HG03342 (cell line): ENCODE data around the gene PTPRN2.
"Not testable (repeated sequence)": the region's sequence is repeated elsewhere in the genome, so short reads cannot be mapped to it uniquely, and the experiment has no call there.

Experiments used
- ATAC-seq: cut with Tn5 transposase; IDR thresholded peaks from one replicate; pipeline ENCODE4 v1.9.1; 2021; ENCODE audit warnings: mild to moderate bottlenecking, moderate library complexity; ENCODE audit not compliant: unreplicated experiment

The PTPRN2 gene

DNA sequence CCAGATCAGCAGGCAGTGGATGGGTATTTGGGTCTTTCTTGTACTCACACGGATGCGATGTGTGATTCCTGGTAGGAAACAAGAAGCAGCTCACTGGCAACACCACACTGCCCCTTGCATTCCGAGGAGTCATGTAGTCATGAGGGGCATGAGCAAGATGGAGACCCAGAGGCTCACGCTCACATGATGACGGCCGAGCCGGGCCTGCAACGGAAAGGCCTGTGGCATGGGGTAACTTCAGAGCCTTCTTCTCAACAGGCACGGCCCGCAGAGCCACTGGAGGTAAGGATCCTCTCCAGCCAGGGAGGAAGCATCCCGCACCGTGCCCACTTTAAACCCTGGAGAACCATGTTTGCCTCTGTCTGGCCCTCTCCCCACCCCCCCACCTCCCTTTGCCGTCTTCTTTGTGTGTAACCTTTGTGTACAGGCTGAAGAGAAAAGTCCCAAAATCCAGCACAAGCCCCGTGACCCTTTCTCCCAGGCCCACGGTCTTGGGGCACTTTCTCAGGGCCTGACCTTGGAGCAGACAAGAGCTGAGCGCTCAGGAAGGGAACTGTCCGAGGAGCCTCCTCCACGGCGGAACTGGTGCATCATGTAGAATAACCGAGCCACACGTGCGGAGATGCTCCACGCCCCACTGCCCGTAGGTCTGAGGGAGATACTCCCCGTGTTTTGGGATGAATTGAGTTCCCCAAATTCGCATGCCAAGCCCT lies 734.4 kb downstream of the PTPRN2 start:
- no peak for ATAC-seq

DNA sequence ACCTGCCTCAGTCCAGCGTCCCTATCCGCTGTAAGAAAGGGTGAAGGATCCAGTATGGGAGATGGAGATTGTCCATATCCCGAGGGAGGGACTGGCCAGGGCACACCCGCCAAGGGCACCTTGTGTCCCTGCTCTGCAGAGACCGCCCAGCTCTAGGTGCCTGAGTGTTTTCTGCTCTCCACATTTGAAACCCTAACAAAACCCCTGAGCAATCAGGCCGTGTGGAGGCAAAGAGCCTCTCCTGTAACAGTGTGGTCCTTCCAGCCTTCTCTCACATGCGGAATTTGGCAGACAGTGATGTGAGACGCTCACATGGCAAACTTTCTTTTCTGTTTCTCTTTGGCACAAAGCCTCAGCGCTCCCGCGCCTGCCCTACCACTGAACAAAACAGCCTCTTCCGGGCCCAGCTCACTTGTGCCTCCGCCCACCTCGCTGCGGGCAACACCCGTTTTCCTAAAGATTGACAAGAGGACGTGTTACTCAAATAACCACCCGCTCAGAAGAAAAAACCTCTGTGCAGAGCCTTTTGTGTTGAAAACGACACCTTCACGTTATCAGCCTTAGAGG lies 736.0 kb downstream of the PTPRN2 start:
- ATAC-seq: no peak

GRCh38 chr7:157850481-157851444 lies 736.9 kb downstream of the PTPRN2 start:
- no peak for ATAC-seq

GRCh38 chr7:157849726-157850125 lies 737.9 kb downstream of the PTPRN2 start:
- ATAC-seq: no peak

- no peak for ATAC-seq
These were observed 738.4 kb downstream of the PTPRN2 start for GRCh38 chr7:157849341-157849596.

DNA sequence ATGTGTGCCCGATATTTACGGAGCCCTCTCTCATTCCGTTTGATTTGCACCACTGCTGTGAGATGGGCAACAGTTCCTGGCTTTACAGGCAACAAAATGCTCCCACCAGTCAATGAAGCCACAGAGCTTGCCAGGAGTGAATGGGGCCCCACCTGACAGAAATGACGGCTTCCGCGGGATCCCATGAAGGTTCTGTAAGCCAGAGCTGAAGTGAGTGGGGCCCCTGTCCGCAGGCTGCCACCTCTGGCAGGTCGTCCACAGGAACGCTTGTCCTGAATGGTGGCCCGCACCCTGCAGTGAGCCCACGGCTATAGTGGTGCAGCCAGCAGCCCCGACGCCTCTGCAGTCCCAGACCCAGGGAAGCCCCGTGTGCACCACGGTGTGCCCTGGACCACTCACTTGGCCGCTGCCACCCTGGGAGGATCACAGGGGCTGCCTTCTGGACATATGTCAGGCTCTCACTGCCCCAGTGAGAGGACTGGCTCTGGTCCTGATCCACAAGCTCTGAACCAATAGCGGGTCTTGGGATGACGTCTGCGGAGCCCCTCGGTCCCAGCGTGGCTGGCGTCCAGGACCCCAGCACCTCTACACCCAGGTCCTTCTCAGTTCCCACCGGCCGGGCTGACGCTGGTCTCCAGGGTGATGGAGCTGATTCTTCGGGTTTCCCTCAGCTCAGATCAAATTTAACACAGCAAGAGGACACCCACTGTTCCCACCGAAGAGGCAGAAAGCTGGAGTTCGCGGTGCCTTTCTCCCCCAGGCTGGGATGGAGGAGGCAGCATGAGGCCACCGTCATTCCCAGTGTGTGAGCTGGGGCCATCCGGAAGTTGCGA lies 738.9 kb downstream of the PTPRN2 start:
- ATAC-seq: no peak

DNA sequence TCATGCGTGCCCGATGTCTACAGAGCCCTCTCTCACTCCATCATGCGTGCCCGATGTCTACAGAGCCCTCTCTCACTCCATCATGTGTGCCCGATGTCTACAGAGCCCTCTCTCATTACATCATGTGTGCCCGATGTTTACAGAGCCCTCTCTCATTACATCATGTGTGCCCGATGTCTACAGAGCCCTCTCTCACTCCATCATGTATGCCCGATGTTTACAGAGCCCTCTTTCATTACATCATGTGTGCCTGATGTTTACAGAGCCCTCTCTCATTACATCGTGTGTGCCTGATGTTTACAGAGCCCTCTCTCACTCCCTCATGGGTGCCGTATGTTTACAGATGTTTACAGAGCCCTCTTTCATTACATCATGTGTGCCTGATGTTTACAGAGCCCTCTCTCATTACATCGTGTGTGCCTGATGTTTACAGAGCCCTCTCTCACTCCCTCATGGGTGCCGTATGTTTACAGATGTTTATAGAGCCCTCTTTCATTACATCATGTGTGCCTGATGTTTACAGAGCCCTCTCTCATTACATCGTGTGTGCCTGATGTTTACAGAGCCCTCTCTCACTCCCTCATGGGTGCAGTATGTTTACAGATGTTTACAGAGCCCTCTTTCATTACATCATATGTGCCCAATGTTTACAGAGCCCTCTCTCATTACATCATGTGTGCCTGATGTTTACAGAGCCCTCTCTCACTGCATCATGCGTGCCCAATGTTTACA lies 739.7 kb downstream of the PTPRN2 start:
- ATAC-seq: not testable (repeated sequence)

DNA sequence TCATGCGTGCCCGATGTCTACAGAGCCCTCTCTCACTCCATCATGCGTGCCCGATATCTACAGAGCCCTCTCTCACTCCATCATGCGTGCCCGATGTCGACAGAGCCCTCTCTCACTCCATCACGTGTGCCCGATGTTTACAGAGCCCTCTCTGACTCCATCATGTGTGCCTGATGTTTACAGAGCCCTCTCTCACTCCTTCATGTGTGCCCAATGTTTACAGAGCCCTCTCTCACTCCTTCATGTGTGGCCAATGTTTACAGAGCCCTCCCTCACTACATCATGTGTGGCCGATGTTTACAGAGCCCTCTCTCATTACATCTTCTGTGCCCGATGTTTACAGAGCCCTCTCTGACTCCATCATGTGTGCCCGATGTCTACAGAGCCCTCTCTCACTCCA lies 740.9 kb downstream of the PTPRN2 start:
- not testable (repeated sequence) for ATAC-seq

DNA sequence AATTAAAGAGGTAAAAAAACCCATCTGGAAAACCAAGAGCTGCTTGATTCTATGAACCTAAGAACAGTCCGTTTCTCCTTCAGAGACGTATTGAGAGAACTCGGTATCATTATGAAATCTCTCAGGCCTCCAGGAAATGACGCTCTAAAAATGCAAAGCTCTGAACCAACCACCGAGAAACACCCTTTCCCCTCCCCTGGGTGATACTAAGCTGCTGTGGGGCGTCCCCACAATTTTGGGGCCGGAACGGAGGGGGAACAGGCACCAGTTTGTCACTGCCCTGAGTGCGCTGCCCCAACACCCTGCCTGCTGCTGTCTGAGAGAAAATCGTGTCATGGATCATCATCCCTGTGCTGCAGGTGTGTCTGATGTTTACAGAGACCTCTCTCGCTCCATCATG lies 741.4 kb downstream of the PTPRN2 start:
- no peak for ATAC-seq

DNA sequence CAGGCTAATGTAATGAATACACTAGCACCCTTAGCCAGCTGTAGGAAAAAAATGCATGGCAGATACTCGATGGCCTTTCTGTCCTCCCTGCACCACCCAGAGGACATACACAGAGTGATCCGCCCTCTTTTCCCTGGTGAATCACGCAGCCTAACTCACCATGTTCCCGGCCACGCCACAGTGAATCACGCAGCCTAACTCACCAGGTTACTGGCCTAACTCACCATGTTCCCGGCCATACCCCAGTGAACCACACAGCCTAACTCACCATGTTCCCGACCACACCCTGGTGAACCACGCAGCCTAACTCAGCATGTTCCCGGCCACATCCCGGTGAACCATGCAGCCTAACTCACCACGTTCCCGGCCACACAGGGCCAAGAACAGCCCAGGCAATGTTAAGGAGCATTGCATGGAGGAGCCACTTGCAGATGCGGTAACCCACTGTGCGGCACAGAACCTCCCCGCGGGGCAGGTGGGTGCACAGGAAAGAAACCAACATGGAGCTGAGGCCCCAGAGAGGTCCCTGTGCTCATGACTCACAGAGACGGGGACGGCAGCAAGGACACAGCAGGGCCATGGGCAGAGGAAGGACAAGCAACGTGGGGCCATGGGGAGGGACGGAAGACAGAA lies 742.3 kb downstream of the PTPRN2 start:
- ATAC-seq: no peak

GRCh38 chr7:157844611-157845010 lies 743.0 kb downstream of the PTPRN2 start:
- ATAC-seq: no peak

GRCh38 chr7:157844141-157844540 lies 743.5 kb downstream of the PTPRN2 start:
- no peak for ATAC-seq

DNA sequence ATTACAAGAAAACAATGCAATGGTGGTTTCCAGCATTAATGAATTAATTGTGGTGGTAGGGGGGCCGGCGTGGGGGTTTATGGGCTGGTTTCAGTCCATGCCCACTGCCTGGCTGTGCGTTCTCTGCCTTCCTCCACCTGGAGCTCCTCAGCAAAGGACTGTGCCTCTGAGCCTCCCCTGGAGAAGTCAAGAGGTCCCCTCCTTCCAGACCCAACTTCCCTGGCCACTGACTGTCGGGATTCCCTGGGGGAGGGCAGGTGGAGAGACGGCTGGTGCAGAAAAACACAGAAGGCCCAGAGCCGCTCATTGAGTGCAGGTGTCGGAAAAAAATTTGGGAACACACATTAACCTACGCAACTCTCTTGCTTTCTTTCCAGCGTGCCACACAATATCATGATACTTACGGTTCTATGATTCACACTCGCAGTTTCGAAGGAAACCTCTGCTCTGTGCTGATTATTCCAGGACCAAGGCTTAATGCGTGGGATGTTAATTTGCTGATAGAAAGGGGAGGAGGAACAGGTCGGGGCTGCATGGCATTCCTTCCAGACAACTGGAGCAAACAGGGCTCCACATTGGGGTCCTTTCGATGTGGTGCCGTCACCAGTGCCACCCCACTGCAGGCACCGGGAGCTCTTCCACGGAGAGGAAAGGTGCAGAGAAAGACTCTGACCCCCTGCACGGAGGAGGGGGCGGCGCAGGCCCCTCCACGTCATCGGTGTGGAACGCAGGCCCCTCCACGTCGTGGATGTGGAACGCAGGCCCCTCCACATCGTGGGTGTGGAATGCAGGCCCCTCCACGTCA lies 744.1 kb downstream of the PTPRN2 start:
- ATAC-seq: no peak

GRCh38 chr7:157841773-157842370 lies 745.8 kb downstream of the PTPRN2 start:
- ATAC-seq: no peak

DNA sequence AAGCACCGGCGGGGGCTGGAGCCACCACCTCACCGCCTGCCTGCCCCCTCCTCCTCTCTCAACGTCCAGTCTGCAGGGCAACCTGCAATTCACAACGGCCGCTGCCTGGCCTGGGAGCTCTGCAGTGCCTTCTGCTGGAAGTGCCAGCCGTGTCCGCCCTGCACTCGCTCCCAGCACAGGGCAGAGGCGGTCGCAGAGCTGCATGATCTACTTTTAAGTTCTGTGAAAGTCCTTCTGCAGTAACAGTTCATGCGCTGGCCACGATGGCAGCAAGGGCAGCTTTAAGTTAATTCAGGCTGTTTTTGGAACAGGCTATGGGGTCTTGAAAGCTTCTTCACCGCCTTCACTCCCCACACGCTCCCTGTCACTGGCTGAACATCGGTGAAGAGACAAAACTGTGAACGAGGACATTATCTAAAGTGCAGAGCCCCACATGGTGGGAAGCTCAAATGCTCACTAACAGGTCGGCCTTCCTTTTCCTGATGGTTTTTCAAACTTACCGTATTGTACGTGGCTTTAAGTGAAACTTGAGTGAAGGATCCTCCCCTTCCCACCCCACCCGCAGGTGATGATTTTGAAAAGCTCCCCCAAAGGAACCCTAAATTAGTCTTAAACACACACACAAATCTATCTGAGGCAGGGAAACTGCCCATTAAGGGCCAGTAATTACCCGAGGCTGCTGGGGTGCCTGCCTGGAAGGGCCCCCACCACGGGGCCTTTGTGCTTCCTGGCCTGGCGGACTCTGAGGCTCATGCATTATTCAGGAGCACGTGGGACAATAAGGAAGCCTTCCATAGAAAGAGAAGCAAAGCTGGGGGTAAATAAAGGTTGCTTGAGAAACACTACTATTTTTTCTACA lies 746.5 kb downstream of the PTPRN2 start:
- ATAC-seq: no peak

GRCh38 chr7:157840174-157840913 lies 747.3 kb downstream of the PTPRN2 start:
- ATAC-seq: no peak

- ATAC-seq: no peak
These were observed 747.9 kb downstream of the PTPRN2 start for GRCh38 chr7:157839672-157840167.
